Measurements from ENCODE around the gene GADL1. TPM values are rescaled to one million over a fixed set of nuclear protein-coding genes. Genes with fewer than 3 reads are reported as not detected.

The GADL1 gene
- total and polyA plus RNA-seq, 9 donors, result 9.8 to 25.7 (median 19.1) TPM

- no peaks in the 10 kb centered on the region for H3K36me3 ChIP-seq (ENCODE audit: control insufficient read depth, insufficient read depth, low read length)
- no peak overlapping the region for H3K4me3 ChIP-seq (ENCODE audit: low read length)
- H3K27me3 ChIP-seq (ENCODE audit: control insufficient read depth, insufficient read depth, low read length), result no peaks in the 10 kb centered on the region
- no peaks in the 10 kb centered on the region for H3K9me3 ChIP-seq (replicated peaks; ENCODE audit: control insufficient read depth, low read depth, low read length)
- DNase-seq, result peak; percentile 58
- peak overlapping the region; percentile 66 for H3K27ac ChIP-seq (ENCODE audit: low read length)
- peaks cover 5% of the 10 kb centered on the region for H3K4me1 ChIP-seq (ENCODE audit: control insufficient read depth, insufficient read depth, low read length)
- no CpG with 5 or more reads among the region's 2 CpGs for WGBS (ENCODE audit: insufficient coverage)
Observed at GRCh38 chr3:30826531-30826942, 67.9 kb downstream of the GADL1 start.

GRCh38 chr3:30819067-30819798 is 75.2 kb downstream of the GADL1 start:
- no peaks in the 10 kb centered on the region for H3K4me1 ChIP-seq (ENCODE audit: control insufficient read depth, insufficient read depth, low read length)
- no peaks in the 10 kb centered on the region for H3K36me3 ChIP-seq (ENCODE audit: control insufficient read depth, insufficient read depth, low read length)
- no peak overlapping the region for H3K4me3 ChIP-seq (ENCODE audit: low read length)
- DNase-seq, result no peak
- no peaks in the 10 kb centered on the region for H3K9me3 ChIP-seq (replicated peaks; ENCODE audit: control insufficient read depth, low read depth, low read length)
- no peak overlapping the region for H3K27ac ChIP-seq (ENCODE audit: low read length)
- H3K27me3 ChIP-seq (ENCODE audit: control insufficient read depth, insufficient read depth, low read length), result no peaks in the 10 kb centered on the region
- no CpG with 5 or more reads among the region's 3 CpGs for WGBS (ENCODE audit: insufficient coverage)

- Histone ChIP-seq H3K36me3 (ENCODE audit: control insufficient read depth, insufficient read depth, low read length) (no peaks in the 10 kb centered on the region), H3K27me3 (ENCODE audit: control insufficient read depth, insufficient read depth, low read length) (no peaks in the 10 kb centered on the region), H3K4me1 (ENCODE audit: control insufficient read depth, insufficient read depth, low read length) (peaks cover 8% of the 10 kb centered on the region), H3K27ac (ENCODE audit: low read length) (no peak overlapping the region), H3K9me3 (replicated peaks; ENCODE audit: control insufficient read depth, low read depth, low read length) (no peaks in the 10 kb centered on the region), H3K4me3 (ENCODE audit: low read length) (no peak overlapping the region)
- WGBS (ENCODE audit: insufficient coverage), result no CpG with 5 or more reads among the region's 4 CpGs
- no peak for DNase-seq
Observed at GRCh38 chr3:30813734-30814133, 80.7 kb downstream of the GADL1 start.

GRCh38 chr3:30811151-30811795 is 83.2 kb downstream of the GADL1 start:
- no peak overlapping the region for H3K4me3 ChIP-seq (ENCODE audit: low read length)
- peak overlapping the region; percentile 79 for H3K27ac ChIP-seq (ENCODE audit: low read length)
- peaks cover 8% of the 10 kb centered on the region for H3K4me1 ChIP-seq (ENCODE audit: control insufficient read depth, insufficient read depth, low read length)
- DNase-seq, result peak; percentile 50
- no peaks in the 10 kb centered on the region for H3K27me3 ChIP-seq (ENCODE audit: control insufficient read depth, insufficient read depth, low read length)
- no peaks in the 10 kb centered on the region for H3K9me3 ChIP-seq (replicated peaks; ENCODE audit: control insufficient read depth, low read depth, low read length)
- no CpG with 5 or more reads among the region's 4 CpGs for WGBS (ENCODE audit: insufficient coverage)
- no peaks in the 10 kb centered on the region for H3K36me3 ChIP-seq (ENCODE audit: control insufficient read depth, insufficient read depth, low read length)

- DNase-seq, result peak; percentile 31
- H3K36me3 ChIP-seq (ENCODE audit: control insufficient read depth, insufficient read depth, low read length), result no peaks in the 10 kb centered on the region
- H3K9me3 ChIP-seq (replicated peaks; ENCODE audit: control insufficient read depth, low read depth, low read length), result no peaks in the 10 kb centered on the region
- H3K27me3 ChIP-seq (ENCODE audit: control insufficient read depth, insufficient read depth, low read length), result no peaks in the 10 kb centered on the region
- H3K4me1 ChIP-seq (ENCODE audit: control insufficient read depth, insufficient read depth, low read length), result peaks cover 8% of the 10 kb centered on the region
- H3K27ac ChIP-seq (ENCODE audit: low read length), result peak overlapping the region; percentile 79
- 88% methylated on average over 1 of the region's 6 CpGs for WGBS (ENCODE audit: insufficient coverage)
- H3K4me3 ChIP-seq (ENCODE audit: low read length), result no peak overlapping the region
Observed at GRCh38 chr3:30810625-30811024, 83.8 kb downstream of the GADL1 start.

GRCh38 chr3:30805695-30806094 is 88.8 kb downstream of the GADL1 start:
- Histone ChIP-seq H3K36me3 (ENCODE audit: control insufficient read depth, insufficient read depth, low read length) (no peaks in the 10 kb centered on the region), H3K4me3 (ENCODE audit: low read length) (no peak overlapping the region), H3K27me3 (ENCODE audit: control insufficient read depth, insufficient read depth, low read length) (no peaks in the 10 kb centered on the region), H3K9me3 (replicated peaks; ENCODE audit: control insufficient read depth, low read depth, low read length) (no peaks in the 10 kb centered on the region), H3K27ac (ENCODE audit: low read length) (no peak overlapping the region), H3K4me1 (ENCODE audit: control insufficient read depth, insufficient read depth, low read length) (peaks cover 4% of the 10 kb centered on the region)
- 100% methylated on average over 3 of the region's 6 CpGs for WGBS (ENCODE audit: insufficient coverage)
- DNase-seq, result no peak

- WGBS (ENCODE audit: insufficient coverage), result no CpG with 5 or more reads among the region's 3 CpGs
- Histone ChIP-seq H3K27ac (ENCODE audit: low read length) (no peak overlapping the region), H3K4me3 (ENCODE audit: low read length) (no peak overlapping the region), H3K27me3 (ENCODE audit: control insufficient read depth, insufficient read depth, low read length) (no peaks in the 10 kb centered on the region), H3K9me3 (replicated peaks; ENCODE audit: control insufficient read depth, low read depth, low read length) (no peaks in the 10 kb centered on the region), H3K36me3 (ENCODE audit: control insufficient read depth, insufficient read depth, low read length) (no peaks in the 10 kb centered on the region), H3K4me1 (ENCODE audit: control insufficient read depth, insufficient read depth, low read length) (no peaks in the 10 kb centered on the region)
- no peak for DNase-seq
Observed at GRCh38 chr3:30804984-30805383, 89.5 kb downstream of the GADL1 start.

- no peaks in the 10 kb centered on the region for H3K9me3 ChIP-seq (replicated peaks; ENCODE audit: control insufficient read depth, low read depth, low read length)
- no peaks in the 10 kb centered on the region for H3K4me1 ChIP-seq (ENCODE audit: control insufficient read depth, insufficient read depth, low read length)
- no peak for DNase-seq
- no peaks in the 10 kb centered on the region for H3K36me3 ChIP-seq (ENCODE audit: control insufficient read depth, insufficient read depth, low read length)
- H3K27me3 ChIP-seq (ENCODE audit: control insufficient read depth, insufficient read depth, low read length), result no peaks in the 10 kb centered on the region
- no peak overlapping the region for H3K27ac ChIP-seq (ENCODE audit: low read length)
- no peak overlapping the region for H3K4me3 ChIP-seq (ENCODE audit: low read length)
- WGBS (ENCODE audit: insufficient coverage), result no CpG with 5 or more reads among the region's 2 CpGs
Observed at GRCh38 chr3:30795176-30795575, 99.3 kb downstream of the GADL1 start.

- Histone ChIP-seq H3K4me3 (ENCODE audit: low read length) (no peak overlapping the region), H3K27ac (ENCODE audit: low read length) (no peak overlapping the region), H3K4me1 (ENCODE audit: control insufficient read depth, insufficient read depth, low read length) (no peaks in the 10 kb centered on the region), H3K36me3 (ENCODE audit: control insufficient read depth, insufficient read depth, low read length) (no peaks in the 10 kb centered on the region), H3K27me3 (ENCODE audit: control insufficient read depth, insufficient read depth, low read length) (no peaks in the 10 kb centered on the region), H3K9me3 (replicated peaks; ENCODE audit: control insufficient read depth, low read depth, low read length) (no peaks in the 10 kb centered on the region)
- DNase-seq, result no peak
- WGBS (ENCODE audit: insufficient coverage), result 50% methylated on average over 3 of the region's 4 CpGs
Observed at GRCh38 chr3:30793740-30794139, 100.7 kb downstream of the GADL1 start.

- H3K4me1 ChIP-seq (ENCODE audit: control insufficient read depth, insufficient read depth, low read length), result no peaks in the 10 kb centered on the region
- H3K9me3 ChIP-seq (replicated peaks; ENCODE audit: control insufficient read depth, low read depth, low read length), result no peaks in the 10 kb centered on the region
- DNase-seq, result no peak
- no peaks in the 10 kb centered on the region for H3K36me3 ChIP-seq (ENCODE audit: control insufficient read depth, insufficient read depth, low read length)
- H3K27me3 ChIP-seq (ENCODE audit: control insufficient read depth, insufficient read depth, low read length), result no peaks in the 10 kb centered on the region
- H3K4me3 ChIP-seq (ENCODE audit: low read length), result no peak overlapping the region
- H3K27ac ChIP-seq (ENCODE audit: low read length), result no peak overlapping the region
Observed at GRCh38 chr3:30790150-30790549, 104.3 kb downstream of the GADL1 start.
